ENCODE data around the gene CTDP1. TPM values are rescaled to one million over a fixed set of nuclear protein-coding genes. Genes with fewer than 3 reads are reported as not detected.

CTDP1 gene
- total RNA-seq, 4 donors from 2014 or later: 18.1 to 40.5 (median 25.7) TPM

DNA sequence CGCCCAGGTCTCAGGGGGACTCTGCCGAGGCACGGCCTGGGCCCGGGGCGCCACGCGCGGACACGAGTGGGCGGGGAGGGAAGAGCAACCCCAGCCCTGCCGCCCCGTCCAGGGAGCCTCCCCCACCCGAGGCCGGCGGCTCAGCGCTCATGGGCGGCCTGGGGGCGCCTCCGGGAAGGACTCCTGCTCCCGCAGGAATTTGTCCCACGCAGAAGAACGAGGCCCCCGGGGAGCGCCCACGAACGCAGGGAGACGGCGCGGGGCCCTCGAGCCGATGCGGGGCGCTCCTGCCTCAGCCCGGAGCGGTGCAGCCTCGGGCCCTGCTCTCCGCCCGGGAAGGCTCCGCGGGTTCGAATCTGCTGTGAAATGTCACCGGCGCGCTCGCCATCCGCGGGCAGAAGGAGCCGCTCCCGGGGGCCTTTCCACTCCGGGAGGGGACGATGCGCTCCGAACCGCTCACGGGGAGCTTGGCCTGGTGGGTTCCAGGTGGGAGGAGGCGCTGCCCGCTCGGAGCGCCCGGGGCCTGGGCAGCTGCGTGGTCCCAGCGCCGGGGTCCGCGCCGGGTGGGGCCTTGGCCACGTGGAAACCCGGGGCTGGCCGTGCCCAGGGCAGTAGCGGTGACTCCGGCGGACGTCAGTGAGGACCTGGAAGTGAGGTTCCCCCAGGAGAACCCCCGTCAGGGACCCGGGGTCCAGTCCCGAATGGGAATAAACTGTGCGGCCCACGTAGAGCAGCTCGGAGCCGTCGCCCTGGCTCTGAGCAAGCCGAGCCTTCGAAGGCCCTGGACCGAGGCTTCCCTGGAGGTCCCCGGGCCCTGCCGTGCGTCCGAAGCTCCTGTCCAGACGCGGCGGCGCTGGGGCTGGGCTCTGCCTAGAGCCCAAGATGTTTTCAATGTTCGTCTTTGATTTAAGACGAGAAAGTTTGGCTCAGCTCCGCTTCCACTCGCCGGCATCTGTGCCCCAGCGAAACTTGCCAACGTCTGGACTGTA is 41.4 kb upstream of the CTDP1 start:
- Histone ChIP-seq H3K4me3 (no peak overlapping the region), H3K27me3 (peaks cover 0 to 20% of the 10 kb centered on the region in 2 donors), H3K9me3 (no peaks in the 10 kb centered on the region), H3K4me1 (peaks cover 0 to 10% (median 0%) of the 10 kb centered on the region in 4 donors), H3K27ac (no peak overlapping the region), H3K36me3 (no peaks in the 10 kb centered on the region)
- TF ChIP-seq EP300 (IDR thresholded peaks at IDR 0.05): no peak
- no peak for TF ChIP-seq CTCF (IDR thresholded peaks at IDR 0.05)
- no peak for TF ChIP-seq POLR2A (IDR thresholded peaks at IDR 0.05)
- 65 to 70% methylated on average over 44 to 72 of the region's 99 CpGs for WGBS, 2 donors
- DNase-seq (ENCODE audit: low spot score in 2 of 2): no peak

- no peak overlapping the region for H3K4me3 ChIP-seq
- 59 to 64% methylated on average over 10 of the region's 10 CpGs for WGBS, 2 donors
Measured at GRCh38 chr18:79639072-79639829, 40.4 kb upstream of the CTDP1 start.

GRCh38 chr18:79640064-79640672 is 39.4 kb upstream of the CTDP1 start:
- peaks cover 0 to 20% of the 10 kb centered on the region in 2 donors for H3K27me3 ChIP-seq
- DNase-seq (ENCODE audit: low spot score in 2 of 2): no peak
- no peak overlapping the region for H3K27ac ChIP-seq
- H3K4me1 ChIP-seq: peaks cover 0 to 20% (median 3%) of the 10 kb centered on the region in 4 donors
- H3K4me3 ChIP-seq: no peak overlapping the region
- WGBS, 2 donors: 83 to 91% methylated on average over 17 to 21 of the region's 21 CpGs
- no peaks in the 10 kb centered on the region for H3K9me3 ChIP-seq
- no peak for TF ChIP-seq EP300 (IDR thresholded peaks at IDR 0.05)
- no peak for TF ChIP-seq CTCF (IDR thresholded peaks at IDR 0.05)
- TF ChIP-seq POLR2A (IDR thresholded peaks at IDR 0.05): no peak
- H3K36me3 ChIP-seq: no peaks in the 10 kb centered on the region

More at GRCh38 chr18:79639072-79639829, 40.4 kb upstream of the CTDP1 start:
- no peak for TF ChIP-seq EP300 (IDR thresholded peaks at IDR 0.05)
- TF ChIP-seq POLR2A (IDR thresholded peaks at IDR 0.05): no peak
- TF ChIP-seq CTCF (IDR thresholded peaks at IDR 0.05): no peak
- peaks cover 0 to 15% (median 3%) of the 10 kb centered on the region in 4 donors for H3K4me1 ChIP-seq
- no peak overlapping the region for H3K27ac ChIP-seq
- peaks cover 0 to 20% of the 10 kb centered on the region in 2 donors for H3K27me3 ChIP-seq
- H3K36me3 ChIP-seq: no peaks in the 10 kb centered on the region
- H3K9me3 ChIP-seq: no peaks in the 10 kb centered on the region
- no peak for DNase-seq (ENCODE audit: low spot score in 2 of 2)

- no peak overlapping the region for H3K4me3 ChIP-seq
- peaks cover 0 to 20% of the 10 kb centered on the region in 2 donors for H3K27me3 ChIP-seq
- 83 to 87% methylated on average over 10 of the region's 10 CpGs for WGBS, 2 donors
- no peak for DNase-seq (ENCODE audit: low spot score in 2 of 2)
- TF ChIP-seq CTCF (IDR thresholded peaks at IDR 0.05) (no peak), EP300 (IDR thresholded peaks at IDR 0.05) (no peak), POLR2A (IDR thresholded peaks at IDR 0.05) (no peak)
- no peaks in the 10 kb centered on the region for H3K9me3 ChIP-seq
- H3K4me1 ChIP-seq: peaks cover 0 to 20% (median 3%) of the 10 kb centered on the region in 4 donors
- no peak overlapping the region for H3K27ac ChIP-seq
- H3K36me3 ChIP-seq: no peaks in the 10 kb centered on the region
Measured at GRCh38 chr18:79640875-79641274, 38.7 kb upstream of the CTDP1 start.

All from tibial nerve (tissue), 4 donors.